GM19023 (cell line): ENCODE measurements around the gene STAT4.
A peak's percentile ranks its signal among the peaks of the same experiment; 100 is the strongest.

Source experiments
- ATAC-seq: cut with Tn5 transposase; IDR thresholded peaks from one replicate; pipeline ENCODE4 v1.9.1; 2021; ENCODE audit warnings: mild to moderate bottlenecking, moderate library complexity; ENCODE audit not compliant: unreplicated experiment

Gene STAT4

GRCh38 chr2:191174442-191174841 is 23.6 kb upstream of the STAT4 start:
- ATAC-seq, result no peak

GRCh38 chr2:191173206-191173605 is 22.4 kb upstream of the STAT4 start:
- ATAC-seq, result no peak

GRCh38 chr2:191171708-191172355 is 21.0 kb upstream of the STAT4 start:
- no peak for ATAC-seq

- no peak for ATAC-seq
Measured at GRCh38 chr2:191171286-191171685, 20.5 kb upstream of the STAT4 start.

- no peak for ATAC-seq
Measured at GRCh38 chr2:191170773-191171172, 20.0 kb upstream of the STAT4 start.

- ATAC-seq, result no peak
Measured at GRCh38 chr2:191170301-191170636, 19.5 kb upstream of the STAT4 start.

GRCh38 chr2:191169456-191170300 is 18.9 kb upstream of the STAT4 start:
- ATAC-seq, result no peak

- ATAC-seq, result no peak
Measured at GRCh38 chr2:191167766-191168165, 17.0 kb upstream of the STAT4 start.

GRCh38 chr2:191166756-191167445 is 16.1 kb upstream of the STAT4 start:
- no peak for ATAC-seq

GRCh38 chr2:191166111-191166755 is 15.4 kb upstream of the STAT4 start:
- ATAC-seq, result no peak

GRCh38 chr2:191165176-191165643 is 14.4 kb upstream of the STAT4 start:
- ATAC-seq, result no peak

- no peak for ATAC-seq
Measured at GRCh38 chr2:191158747-191159146, 8.0 kb upstream of the STAT4 start.

- no peak for ATAC-seq
Measured at GRCh38 chr2:191158193-191158592, 7.4 kb upstream of the STAT4 start.

- ATAC-seq, result peak; percentile 42
Measured at GRCh38 chr2:191155608-191156071, 4.8 kb upstream of the STAT4 start.

- no peak for ATAC-seq
Measured at GRCh38 chr2:191153716-191154115, 2.9 kb upstream of the STAT4 start.

GRCh38 chr2:191152482-191153240 is 1.9 kb upstream of the STAT4 start:
- ATAC-seq, result no peak

GRCh38 chr2:191151331-191151730 is 537 bp upstream of the STAT4 start:
- peak; percentile 3 for ATAC-seq

GRCh38 chr2:191150230-191150599 is 579 bp downstream of the STAT4 start:
- peak; percentile 21 for ATAC-seq

- ATAC-seq, result no peak
Measured at GRCh38 chr2:191149391-191149790, 1.4 kb downstream of the STAT4 start.

- no peak for ATAC-seq
Measured at GRCh38 chr2:191148791-191149190, 2.0 kb downstream of the STAT4 start.
